ENCODE results near the gene MCMBP.
"Not testable (repeated sequence)": the region's sequence is repeated elsewhere in the genome, so short reads cannot be mapped to it uniquely, and the experiment has no call there.

Gene MCMBP

GRCh38 chr10:119872610-119872859 is at the start of gene MCMBP:
Gene MCMBP, minus strand, starts transcription at chr10:119872843. Its CDS starts 259 bp downstream, at chr10:119872584.
- no peak for DNase-seq

- no peak for DNase-seq
Observed at GRCh38 chr10:119919826-119920225, 47.2 kb upstream of the MCMBP start.

GRCh38 chr10:119919271-119919670 is 46.6 kb upstream of the MCMBP start:
- DNase-seq, result no peak

GRCh38 chr10:119917777-119918176 is 45.1 kb upstream of the MCMBP start:
- no peak for DNase-seq

DNA sequence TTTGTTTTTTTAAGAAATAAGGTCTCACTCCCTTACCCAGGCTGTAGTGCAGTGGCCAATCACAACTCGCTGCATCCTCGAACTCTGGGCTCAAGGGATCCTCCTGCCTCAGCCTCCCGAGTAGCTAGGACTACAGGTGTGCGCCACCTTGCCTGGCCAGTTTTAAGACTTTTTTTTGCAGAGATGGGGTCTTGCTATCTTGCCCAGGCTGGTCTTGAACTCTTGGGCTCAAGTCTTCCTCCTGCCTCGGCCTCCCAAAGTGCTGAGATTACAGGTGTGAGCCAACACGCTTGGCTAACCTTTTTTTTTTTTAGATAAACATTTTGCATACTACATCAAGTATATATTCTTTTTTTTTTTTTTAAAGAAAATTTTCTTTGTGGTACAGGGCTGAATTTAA is 38.0 kb upstream of the MCMBP start:
- DNase-seq, result no peak

- DNase-seq, result no peak
Observed at GRCh38 chr10:119908166-119908565, 35.5 kb upstream of the MCMBP start.

- not testable (repeated sequence) for DNase-seq
Observed at GRCh38 chr10:119907695-119908094, 35.1 kb upstream of the MCMBP start.

- no peak for DNase-seq
Observed at GRCh38 chr10:119903946-119904666, 31.5 kb upstream of the MCMBP start.

DNA sequence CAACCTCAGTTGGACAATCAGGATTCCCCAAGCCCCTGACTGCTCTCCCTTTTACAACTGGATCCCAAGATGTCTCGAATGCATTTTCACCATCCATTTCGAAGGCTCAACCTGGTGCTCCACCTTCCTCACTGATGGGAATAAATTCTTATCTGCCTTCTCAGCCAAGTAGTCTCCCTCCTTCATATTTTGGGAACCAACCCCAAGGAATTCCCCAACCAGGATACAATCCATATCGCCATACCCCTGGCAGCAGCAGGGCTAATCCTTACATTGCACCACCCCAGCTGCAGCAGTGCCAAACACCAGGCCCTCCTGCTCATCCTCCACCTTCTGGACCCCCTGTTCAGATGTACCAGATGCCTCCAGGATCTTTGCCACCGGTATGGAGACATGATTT is 25.9 kb upstream of the MCMBP start:
- DNase-seq, result no peak

GRCh38 chr10:119896937-119897770 is 24.5 kb upstream of the MCMBP start:
- no peak for DNase-seq

- no peak for DNase-seq
Observed at GRCh38 chr10:119896061-119896655, 23.5 kb upstream of the MCMBP start.

- DNase-seq, result no peak
Observed at GRCh38 chr10:119893845-119894427, 21.3 kb upstream of the MCMBP start.

GRCh38 chr10:119893074-119893473 is 20.4 kb upstream of the MCMBP start:
- DNase-seq, result no peak

DNA sequence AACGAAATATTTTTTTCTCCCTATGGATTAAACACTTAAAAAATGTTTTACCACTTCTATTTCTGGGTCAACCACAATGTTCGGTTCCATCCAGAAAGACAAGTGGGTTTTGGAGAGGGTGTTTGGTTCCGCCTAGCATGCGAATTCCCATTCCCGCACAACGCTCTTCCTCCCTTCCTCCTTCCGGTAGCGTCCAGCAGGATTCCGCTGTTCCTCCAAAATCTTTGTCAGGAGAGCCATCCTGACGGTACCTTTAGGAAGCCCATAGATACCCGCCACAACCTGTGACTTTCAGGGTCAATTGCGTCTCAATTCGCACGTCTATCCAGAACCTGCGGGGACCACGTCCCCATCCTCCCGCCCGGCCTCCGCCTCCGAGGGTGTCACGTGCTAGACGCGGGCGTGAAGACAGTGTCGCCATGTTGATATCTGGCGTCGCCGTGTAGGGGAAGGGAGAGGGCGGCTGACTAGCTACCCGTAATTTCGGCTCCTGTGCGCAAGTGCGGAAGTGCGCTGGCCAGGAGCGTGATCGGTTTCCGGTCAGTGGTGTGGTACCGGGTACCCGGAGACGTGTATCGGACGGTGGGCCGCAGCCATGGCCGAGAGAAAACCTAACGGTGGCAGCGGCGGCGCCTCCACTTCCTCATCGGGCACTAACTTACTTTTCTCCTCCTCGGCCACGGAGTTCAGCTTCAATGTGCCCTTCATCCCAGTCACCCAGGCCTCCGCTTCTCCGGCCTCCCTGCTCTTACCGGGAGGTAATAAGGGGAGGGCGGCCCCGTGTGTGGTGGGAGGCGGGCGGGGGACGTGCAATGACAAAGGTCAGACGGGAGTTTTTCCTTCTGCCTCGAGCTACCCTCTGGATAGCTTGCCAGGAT is 19.8 kb upstream of the MCMBP start, which contains the start of gene SEC23IP:
Gene SEC23IP (plus strand): TSS at position 543 of the 878 bp plus-strand sequence. CDS start 53 bp downstream, at position 596.
- DNase-seq, result peak; percentile 67

- not testable (repeated sequence) for DNase-seq
Observed at GRCh38 chr10:119891849-119892187, 19.2 kb upstream of the MCMBP start.

GRCh38 chr10:119890307-119890706 is 17.7 kb upstream of the MCMBP start:
- not testable (repeated sequence) for DNase-seq

DNA sequence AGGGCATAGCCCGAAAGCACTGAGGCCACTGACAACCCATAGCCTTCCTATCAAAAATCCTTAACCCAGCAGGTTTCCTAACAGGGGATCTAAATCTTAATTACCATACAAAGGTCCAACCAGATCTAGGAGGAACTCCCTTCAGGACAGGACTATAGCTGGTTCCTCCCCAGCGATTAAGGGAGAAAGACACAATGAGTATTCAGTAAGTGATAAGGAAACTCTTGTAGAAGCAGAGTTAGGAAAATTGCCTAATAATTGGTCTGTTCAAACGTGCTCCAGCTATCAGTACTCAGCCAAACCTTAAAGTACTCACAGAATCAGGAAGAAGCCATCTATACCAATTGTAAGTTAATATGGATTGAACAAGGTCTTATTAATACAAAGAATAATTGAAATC is 16.6 kb upstream of the MCMBP start:
- DNase-seq, result not testable (repeated sequence)

DNA sequence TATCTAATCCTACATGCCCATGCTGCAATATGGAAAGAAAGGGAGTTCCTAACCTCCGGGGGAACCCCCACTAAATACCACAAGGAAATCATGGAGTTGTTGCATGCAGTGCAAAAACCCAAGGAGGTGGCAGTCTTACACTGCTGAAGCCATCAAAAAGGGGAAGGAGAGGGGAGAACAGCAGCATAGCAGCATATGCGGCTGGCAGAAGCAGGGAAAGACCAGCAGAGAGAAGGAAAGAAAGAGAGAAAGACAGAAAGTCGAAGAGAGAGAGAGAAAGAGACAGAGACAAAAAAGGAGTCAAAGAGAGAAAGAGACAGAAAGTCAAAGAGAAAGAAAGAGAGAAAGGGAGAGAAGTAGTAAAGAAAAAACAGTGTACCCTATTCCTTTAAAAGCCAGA is 16.1 kb upstream of the MCMBP start:
- not testable (repeated sequence) for DNase-seq

DNA sequence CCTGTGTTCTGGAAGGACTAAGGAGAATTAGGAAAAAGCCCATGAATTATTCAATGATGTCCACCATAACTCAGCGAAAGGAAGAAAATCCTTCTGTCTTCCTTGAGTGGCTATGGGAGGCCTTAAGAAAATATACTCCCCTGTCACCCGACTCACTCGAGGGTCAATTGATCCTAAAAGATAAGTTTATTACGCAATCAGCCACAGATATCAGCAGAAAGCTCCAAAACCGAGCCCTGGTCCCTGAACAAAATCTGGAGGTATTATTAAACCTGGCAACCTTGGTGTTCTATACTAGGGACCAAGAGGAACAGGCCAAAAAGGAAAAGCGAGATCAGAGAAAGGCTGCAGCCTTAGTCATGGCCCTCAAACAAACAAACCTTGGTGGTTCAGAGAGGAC is 13.4 kb upstream of the MCMBP start:
- DNase-seq, result not testable (repeated sequence)

GRCh38 chr10:119883901-119884611 is 11.4 kb upstream of the MCMBP start:
- not testable (repeated sequence) for DNase-seq

DNA sequence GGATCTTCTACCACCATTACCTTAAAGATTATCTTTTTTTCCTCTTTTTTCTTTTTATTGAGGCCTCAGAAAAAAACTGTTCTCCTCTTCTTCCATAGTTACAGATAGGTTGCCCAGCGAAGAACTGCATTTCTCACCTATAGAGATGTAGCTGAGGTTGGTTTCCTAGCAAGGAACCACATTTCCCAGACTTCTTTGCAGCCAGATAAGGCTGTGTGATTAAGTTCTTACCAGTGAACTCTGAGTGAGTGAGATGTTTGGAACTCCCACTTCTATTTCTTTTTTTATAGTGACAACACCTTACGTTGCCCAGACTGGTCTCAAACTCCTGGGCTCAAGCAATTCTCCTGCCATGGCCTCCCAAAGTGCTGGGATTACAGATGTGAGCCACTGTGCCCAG is 5.9 kb upstream of the MCMBP start:
- no peak for DNase-seq

All from DMS79 (cell line).